GM19395 (cell line): ENCODE results near the gene RSPO4.

Experiments
- ATAC-seq: cut with Tn5 transposase; IDR thresholded peaks from one replicate; pipeline ENCODE4 v1.9.1; 2021; ENCODE audit warnings: mild to moderate bottlenecking, moderate library complexity; ENCODE audit not compliant: unreplicated experiment

RSPO4 gene

GRCh38 chr20:910870-911770 lies 91.0 kb downstream of the RSPO4 start:
- no peak for ATAC-seq

DNA sequence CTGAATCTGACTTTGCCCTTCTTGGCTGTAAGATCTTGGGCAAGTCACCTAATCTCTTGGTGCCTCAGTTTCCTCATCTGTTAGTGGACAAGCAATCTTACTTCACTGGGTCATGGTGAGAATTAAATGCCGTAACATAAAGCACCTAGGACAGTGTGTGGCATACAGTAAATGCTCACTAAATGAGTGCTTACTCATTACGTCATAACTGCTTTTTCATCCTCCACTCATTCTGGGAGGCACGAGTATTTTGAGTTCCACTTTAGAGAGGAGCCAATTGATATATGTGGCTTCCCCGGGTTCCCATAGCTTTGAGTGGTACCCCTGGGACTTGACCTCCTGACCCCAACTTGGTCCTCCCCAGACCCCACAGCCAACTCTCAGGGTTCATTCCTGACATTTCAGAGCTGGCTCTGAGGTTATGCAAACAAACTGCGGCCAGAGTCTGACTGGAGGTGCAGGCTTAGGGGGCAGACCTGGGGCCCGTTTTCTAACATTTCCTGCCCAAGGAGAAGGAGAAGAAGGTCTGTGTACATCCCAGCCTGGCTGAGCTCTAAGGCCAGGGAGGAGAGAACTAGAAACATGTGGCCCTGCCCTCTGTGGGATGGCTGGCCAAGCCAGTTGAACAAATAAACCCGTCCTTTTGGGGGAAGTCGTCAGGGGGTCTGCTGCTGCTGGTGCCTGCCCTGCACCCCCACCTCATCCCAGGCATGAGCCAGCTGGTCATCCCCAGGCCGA lies 91.8 kb downstream of the RSPO4 start:
- ATAC-seq, result no peak

DNA sequence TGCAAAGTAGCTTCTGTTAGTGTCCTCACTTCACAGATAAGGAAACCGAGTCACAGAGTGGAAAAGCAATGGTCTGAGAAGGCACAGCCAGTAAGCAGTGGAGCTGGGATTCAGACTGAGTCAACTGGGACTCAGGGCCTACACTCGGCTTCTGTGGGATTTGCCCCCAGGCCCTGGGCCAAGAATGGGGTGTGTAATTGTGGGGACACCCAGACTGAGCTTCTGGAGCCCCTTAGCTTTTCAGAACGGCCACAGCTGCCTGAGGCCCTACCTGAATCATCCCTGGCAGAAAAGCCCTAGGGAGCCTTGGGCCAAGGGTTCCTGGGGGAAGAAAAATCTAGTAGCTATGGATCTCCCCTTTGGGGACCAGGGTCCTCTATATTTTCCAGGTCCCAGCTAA lies 92.5 kb downstream of the RSPO4 start:
- no peak for ATAC-seq
